ENCODE measurements around the gene LUZP2. TPM values are rescaled to one million over a fixed set of nuclear protein-coding genes. Genes with fewer than 3 reads are reported as not detected.

The LUZP2 gene
- total and polyA plus RNA-seq, 2 of the 8 experiments (the other 6 are each of a cell fraction or from before 2014, with no cell fraction given), result 0.79 to 1.5 TPM

- H3K4me2 ChIP-seq (ENCODE audit: insufficient read depth in 1 of 2, low read depth in 2 of 2, low read length in 2 of 2), result no peak overlapping the region
- no peak overlapping the region for H3K4me3 ChIP-seq (ENCODE audit: extremely low read depth in 1 of 4, insufficient read depth in 2 of 4, low read depth in 3 of 4, low read length in 4 of 4)
- WGBS, 2 experiments (ENCODE audit: extremely low coverage in 1 of 2, insufficient coverage in 1 of 2, insufficient read length in 1 of 2, insufficient replicate concordance in 2 of 2, low coverage in 1 of 2, low lambda C conversion rate in 2 of 2, missing lambda C conversion rate in 1 of 2), result 90% methylated on average over 3 of the region's 3 CpGs; no CpG with 5 or more reads in 1 of the 2 experiments
- H4K8ac ChIP-seq (ENCODE audit: extremely low read depth, insufficient read depth, low read length), result no peak overlapping the region
- H3K79me1 ChIP-seq (ENCODE audit: low read depth, low read length), result no peaks in the 10 kb centered on the region
- H3K9ac ChIP-seq (replicated peaks in 1 of 4; ENCODE audit: extremely low read depth in 1 of 4, low read depth in 3 of 4, low read length in 3 of 4), result no peak overlapping the region
- H3K23me2 ChIP-seq (ENCODE audit: low read depth, low read length), result no peaks in the 10 kb centered on the region
- no peaks in the 10 kb centered on the region for H4K20me1 ChIP-seq (replicated peaks in 1 of 2; ENCODE audit: control insufficient read depth in 1 of 2, insufficient read depth in 2 of 2, low read length in 2 of 2)
- no peak overlapping the region for H3K14ac ChIP-seq (ENCODE audit: insufficient read length)
- no peak overlapping the region for H2BK120ac ChIP-seq (replicated peaks; ENCODE audit: low read depth, low read length)
- CTCF ChIA-PET (ENCODE audit: partially characterized antibody), result no interaction called here
- no peak for FAIRE-seq
- H4K5ac ChIP-seq (ENCODE audit: insufficient read length, low read depth, low read length), result no peak overlapping the region
- H3K4me1 ChIP-seq (replicated peaks in 1 of 4; ENCODE audit: control insufficient read depth in 3 of 4, insufficient read depth in 4 of 4, low read length in 3 of 4), result no peaks in the 10 kb centered on the region
- no peak overlapping the region for H2AFZ ChIP-seq (ENCODE audit: low read length)
- POLR2A ChIA-PET (ENCODE audit: partially characterized antibody), result no interaction called here
- H3K56ac ChIP-seq (replicated peaks; ENCODE audit: insufficient read length, low read depth, low read length), result no peak overlapping the region
- no peaks in the 10 kb centered on the region for H3K79me2 ChIP-seq (ENCODE audit: control insufficient read depth in 1 of 2, insufficient read depth in 2 of 2, low read length in 2 of 2)
- TF ChIP-seq E2F6 (IDR thresholded peaks at IDR 0.05), result no peak
- TF ChIP-seq YY1 (IDR thresholded peaks at IDR 0.05; ENCODE audit: low read depth, low read length), result no peak
- TF ChIP-seq CHD2 (IDR thresholded peaks at IDR 0.05; ENCODE audit: low read length), result no peak
- TF ChIP-seq ATF2 (IDR thresholded peaks at IDR 0.05; ENCODE audit: low read length), result no peak
- TF ChIP-seq SIRT6 (IDR thresholded peaks at IDR 0.05; ENCODE audit: low read length), result no peak
- no peak for TF ChIP-seq CBX8 (IDR thresholded peaks at IDR 0.05; ENCODE audit: borderline replicate concordance, low read depth, low read length)
- no peak overlapping the region for H2BK20ac ChIP-seq (ENCODE audit: low read length)
- no peak overlapping the region for H2BK5ac ChIP-seq (ENCODE audit: low read depth, low read length)
- no peak overlapping the region for H3K27ac ChIP-seq (ENCODE audit: low read depth, low read length)
- H3K18ac ChIP-seq (ENCODE audit: extremely low read depth, low read length), result no peak overlapping the region
- H3K23ac ChIP-seq (ENCODE audit: insufficient read length), result no peak overlapping the region
- H2BK15ac ChIP-seq (ENCODE audit: low read length), result no peak overlapping the region
- H2BK12ac ChIP-seq (ENCODE audit: low read depth, low read length), result no peak overlapping the region
- no peak overlapping the region for H2AK5ac ChIP-seq (ENCODE audit: low read depth, low read length)
- H4K91ac ChIP-seq (replicated peaks; ENCODE audit: insufficient read length, low read length), result no peak overlapping the region
- no peak for DNase-seq (ENCODE audit: low read depth in 1 of 2, low spot score in 2 of 2)
- H3K4ac ChIP-seq (replicated peaks; ENCODE audit: insufficient read length, low read depth, low read length), result no peak overlapping the region
- H3K36me3 ChIP-seq (ENCODE audit: control insufficient read depth in 2 of 4, insufficient read depth in 4 of 4, low read length in 3 of 4), result no peaks in the 10 kb centered on the region
- no peaks in the 10 kb centered on the region for H3K9me3 ChIP-seq (ENCODE audit: insufficient read depth in 2 of 2, low read depth in 1 of 2, low read length in 1 of 2)
- H3K27me3 ChIP-seq (replicated peaks in 1 of 4; ENCODE audit: control insufficient read depth in 3 of 4, extremely low read depth in 1 of 4, insufficient read depth in 3 of 4, low read length in 3 of 4), result no peaks in the 10 kb centered on the region
These were observed 91.2 kb downstream of the LUZP2 start for GRCh38 chr11:24588081-24588480.

Data from H1 (cell line).